Neural crest cell (in vitro differentiated cells): ENCODE results near the gene DNAJC30. TPM values are rescaled to one million over a fixed set of nuclear protein-coding genes. Genes with fewer than 3 reads are reported as not detected.

Experiments
- DNase-seq: peaks from one replicate; pipeline ENCODE4 v3.0.0; 2021; ENCODE audit warnings: low read depth, mixed read lengths, low spot score
- H3K27ac Mint-ChIP-seq: one replicate; pipeline ENCODE4 v1.8.0; 2021; ENCODE audit warnings: mild to moderate bottlenecking, mixed read lengths; ENCODE audit not compliant: unreplicated experiment
- H3K27me3 Mint-ChIP-seq: 2 replicates; pipeline ENCODE4 v1.8.0; 2021; ENCODE audit warnings: low read depth, mild to moderate bottlenecking, mixed read lengths
- H3K36me3 Mint-ChIP-seq: 2 replicates; pipeline ENCODE4 v1.8.0; 2021; ENCODE audit warnings: low read depth, mild to moderate bottlenecking, mixed read lengths
- H3K4me1 Mint-ChIP-seq: 2 replicates; pipeline ENCODE4 v1.8.0; 2021; ENCODE audit warnings: mixed read lengths
- H3K4me3 Mint-ChIP-seq: one replicate; pipeline ENCODE4 v1.8.0; 2021; ENCODE audit warnings: mild to moderate bottlenecking, mixed read lengths
- H3K9me3 Mint-ChIP-seq: 2 replicates; pipeline ENCODE4 v1.8.0; 2021; ENCODE audit warnings: mixed read lengths
- CTCF ChIP-seq: fragments of 200-600 bp; sonication (generic); conservative IDR thresholded peaks from 2 replicates; pipeline ENCODE4 v1.5.0; 2021; ENCODE audit warnings: antibody characterized with exemption, mild to moderate bottlenecking
- total RNA-seq: library from RNA; stranded (reverse); gene quantifications from 2 replicates; pipeline ENCODE4 v1.2.1, GENCODE V29; 2021

The DNAJC30 gene
- total RNA-seq, 1 donor from 2014 or later: 11.1 TPM

- Mint-ChIP-seq H3K36me3 (peaks cover 6% of the 10 kb centered on the region), H3K4me3 (no peak overlapping the region), H3K4me1 (peaks cover 12% of the 10 kb centered on the region), H3K27ac (no peak overlapping the region), H3K9me3 (no peaks in the 10 kb centered on the region), H3K27me3 (no peaks in the 10 kb centered on the region)
- DNase-seq: no peak
- TF ChIP-seq CTCF: no peak
Observed at GRCh38 chr7:73671322-73671661, 12.0 kb downstream of the DNAJC30 start.

GRCh38 chr7:73669858-73670385 lies 13.3 kb downstream of the DNAJC30 start:
- no peak overlapping the region for H3K27ac Mint-ChIP-seq
- TF ChIP-seq CTCF: no peak
- H3K27me3 Mint-ChIP-seq: peaks cover 3% of the 10 kb centered on the region
- no peaks in the 10 kb centered on the region for H3K9me3 Mint-ChIP-seq
- peaks cover 20% of the 10 kb centered on the region for H3K4me1 Mint-ChIP-seq
- H3K4me3 Mint-ChIP-seq: peak overlapping the region; percentile 81
- no peak for DNase-seq
- peaks cover 6% of the 10 kb centered on the region for H3K36me3 Mint-ChIP-seq

GRCh38 chr7:73669288-73669701 lies 14.0 kb downstream of the DNAJC30 start:
- Mint-ChIP-seq H3K4me3 (peak overlapping the region; percentile 94), H3K36me3 (peaks cover 6% of the 10 kb centered on the region), H3K4me1 (peaks cover 25% of the 10 kb centered on the region), H3K27me3 (peaks cover 5% of the 10 kb centered on the region), H3K9me3 (no peaks in the 10 kb centered on the region), H3K27ac (no peak overlapping the region)
- DNase-seq: no peak
- no peak for TF ChIP-seq CTCF

GRCh38 chr7:73668886-73669230 lies 14.4 kb downstream of the DNAJC30 start:
- peak overlapping the region; percentile 94 for H3K4me3 Mint-ChIP-seq
- H3K27ac Mint-ChIP-seq: no peak overlapping the region
- TF ChIP-seq CTCF: no peak
- peaks cover 28% of the 10 kb centered on the region for H3K4me1 Mint-ChIP-seq
- H3K27me3 Mint-ChIP-seq: peaks cover 7% of the 10 kb centered on the region
- no peaks in the 10 kb centered on the region for H3K9me3 Mint-ChIP-seq
- DNase-seq: no peak
- peaks cover 6% of the 10 kb centered on the region for H3K36me3 Mint-ChIP-seq

GRCh38 chr7:73668103-73668885 lies 15.0 kb downstream of the DNAJC30 start:
- Mint-ChIP-seq H3K9me3 (peaks cover 1% of the 10 kb centered on the region), H3K36me3 (peaks cover 7% of the 10 kb centered on the region), H3K4me3 (peak overlapping the region; percentile 94), H3K27me3 (peaks cover 8% of the 10 kb centered on the region), H3K4me1 (peaks cover 28% of the 10 kb centered on the region), H3K27ac (peak overlapping the region; percentile 64)
- DNase-seq: no peak
- no peak for TF ChIP-seq CTCF
